Stomach (tissue), 4 donors: Measurements from ENCODE around the gene NDUFB5.

Experiments used
- EP300 ChIP-seq: sonication (generic); formaldehyde crosslinking; IDR thresholded peaks from one replicate; pipeline ENCODE4 v1.6.1; 2017; ENCODE audit warnings: antibody characterized with exemption
- POLR2A ChIP-seq, 4 donors: fragments of 450-650 bp; IDR thresholded peaks; one replicate each; pipeline ENCODE4 v1.6.1; 2016; ENCODE audit warnings: antibody characterized with exemption in 4 of 4, control low read depth in 2 of 4, mild to moderate bottlenecking in 1 of 4, moderate library complexity in 1 of 4
- POLR2AphosphoS5 ChIP-seq, 3 donors: sonication (generic); formaldehyde crosslinking; IDR thresholded peaks; one replicate each; pipeline ENCODE4 v1.6.1; 2016; ENCODE audit warnings: antibody characterized with exemption in 3 of 3
- TF ChIP-seq, protein P1 (sequence below), 7 experiments: fragments of 450-650 bp in 4 of 7; fragments of 200-600 bp in 3 of 7; sonication (generic) in 3 of 7; IDR thresholded peaks; one replicate each; pipeline ENCODE4 v1.5.1; 2016 to 2019; ENCODE audit warnings: antibody characterized with exemption in 7 of 7, control low read depth in 2 of 7, mild to moderate bottlenecking in 1 of 7

DNA sequence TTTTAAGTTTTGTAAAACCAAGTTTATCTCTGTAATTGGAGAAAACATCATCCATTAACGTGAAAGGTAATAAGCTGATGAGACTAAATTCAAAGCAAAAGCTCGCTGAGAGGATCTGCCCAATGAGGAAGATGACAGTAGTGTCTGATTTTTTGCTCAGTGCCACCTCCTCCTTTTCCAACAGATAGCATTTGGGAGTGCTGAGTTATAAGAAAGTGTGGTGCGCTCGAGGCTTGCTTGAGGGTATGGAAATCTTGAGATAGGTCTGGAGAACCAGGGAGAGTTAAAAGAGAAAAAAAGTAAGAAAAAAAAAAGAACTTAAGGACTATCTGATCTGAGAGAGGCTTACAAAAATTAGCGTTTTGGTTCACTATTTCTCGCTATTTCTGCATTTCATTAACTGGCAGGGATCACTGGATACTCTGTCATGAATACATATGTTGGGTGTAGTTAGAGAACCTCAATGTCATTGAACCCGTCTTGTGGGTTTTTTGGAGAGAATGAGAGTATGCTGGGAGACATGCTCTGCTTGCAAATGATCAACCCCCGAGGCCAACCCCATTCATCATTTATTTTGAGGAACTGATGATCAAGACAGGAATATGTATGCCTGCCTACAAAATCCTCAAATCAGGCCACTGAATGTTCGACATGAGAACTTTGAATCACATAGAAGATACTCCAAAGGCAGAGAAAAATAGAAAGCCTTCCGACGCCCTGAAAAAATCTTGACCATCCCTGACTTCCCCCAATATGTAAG, 47.3 kb downstream of the NDUFB5 start:
- TF ChIP-seq, protein P1, sequence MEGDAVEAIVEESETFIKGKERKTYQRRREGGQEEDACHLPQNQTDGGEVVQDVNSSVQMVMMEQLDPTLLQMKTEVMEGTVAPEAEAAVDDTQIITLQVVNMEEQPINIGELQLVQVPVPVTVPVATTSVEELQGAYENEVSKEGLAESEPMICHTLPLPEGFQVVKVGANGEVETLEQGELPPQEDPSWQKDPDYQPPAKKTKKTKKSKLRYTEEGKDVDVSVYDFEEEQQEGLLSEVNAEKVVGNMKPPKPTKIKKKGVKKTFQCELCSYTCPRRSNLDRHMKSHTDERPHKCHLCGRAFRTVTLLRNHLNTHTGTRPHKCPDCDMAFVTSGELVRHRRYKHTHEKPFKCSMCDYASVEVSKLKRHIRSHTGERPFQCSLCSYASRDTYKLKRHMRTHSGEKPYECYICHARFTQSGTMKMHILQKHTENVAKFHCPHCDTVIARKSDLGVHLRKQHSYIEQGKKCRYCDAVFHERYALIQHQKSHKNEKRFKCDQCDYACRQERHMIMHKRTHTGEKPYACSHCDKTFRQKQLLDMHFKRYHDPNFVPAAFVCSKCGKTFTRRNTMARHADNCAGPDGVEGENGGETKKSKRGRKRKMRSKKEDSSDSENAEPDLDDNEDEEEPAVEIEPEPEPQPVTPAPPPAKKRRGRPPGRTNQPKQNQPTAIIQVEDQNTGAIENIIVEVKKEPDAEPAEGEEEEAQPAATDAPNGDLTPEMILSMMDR (IDR thresholded peaks at IDR 0.05), result no peak
- TF ChIP-seq POLR2AphosphoS5 (IDR thresholded peaks at IDR 0.05), result no peak
- TF ChIP-seq POLR2A (IDR thresholded peaks at IDR 0.05), result no peak
- TF ChIP-seq EP300, result no peak
